GM12878 (cell line): Measurements from ENCODE around the gene BARD1.
"Not testable (repeated sequence)": the region's sequence is repeated elsewhere in the genome, so short reads cannot be mapped to it uniquely, and the experiment has no call there.

Source experiments
- YY1 ChIP-seq: IDR thresholded peaks from 2 replicates; pipeline ENCODE4 v1.6.1; 2011; ENCODE audit warnings: low read depth, mild to moderate bottlenecking, low read length
- ZZZ3 ChIP-seq: IDR thresholded peaks from 2 replicates; pipeline ENCODE4 v1.6.1; 2011; ENCODE audit warnings: low read depth; ENCODE audit not compliant: control insufficient read depth, insufficient read length

DNA sequence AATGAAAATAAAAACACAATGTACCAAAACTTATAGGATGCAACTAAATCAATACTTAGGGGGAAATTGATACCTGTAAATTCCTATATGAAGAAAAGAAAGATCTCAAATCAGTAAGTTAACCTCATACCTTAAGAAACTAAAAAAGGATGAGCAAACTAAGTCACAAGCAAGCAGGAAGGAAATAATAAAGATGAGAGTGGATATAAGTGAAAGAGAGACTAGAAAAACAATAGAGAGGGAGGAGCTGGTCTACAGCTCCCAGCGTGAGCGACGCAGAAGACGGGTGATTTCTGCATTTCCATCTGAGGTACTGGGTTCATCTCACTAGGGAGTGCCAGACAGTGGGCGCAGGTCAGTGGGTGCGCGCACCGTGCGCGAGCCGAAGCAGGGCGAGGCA, 125.9 kb downstream of the BARD1 start:
- TF ChIP-seq ZZZ3, YY1: not testable (repeated sequence)
